ENCODE results near the gene LCNL1. TPM values are rescaled to one million over a fixed set of nuclear protein-coding genes. Genes with fewer than 3 reads are reported as not detected.

Gene LCNL1
- total and polyA plus RNA-seq, 2 of the 13 experiments (the other 11 are each of a cell fraction or from before 2014, with no cell fraction given): not detected

GRCh38 chr9:137001857-137002645 lies 19.3 kb downstream of the LCNL1 start (continued):
- no peak for TF ChIP-seq ZBTB49 (CRISPR knock-in tag; IDR thresholded peaks at IDR 0.05; ENCODE audit: borderline replicate concordance)
- no peak for TF ChIP-seq PHB2 (IDR thresholded peaks at IDR 0.05; ENCODE audit: partially characterized antibody)
- TF ChIP-seq, protein P1, sequence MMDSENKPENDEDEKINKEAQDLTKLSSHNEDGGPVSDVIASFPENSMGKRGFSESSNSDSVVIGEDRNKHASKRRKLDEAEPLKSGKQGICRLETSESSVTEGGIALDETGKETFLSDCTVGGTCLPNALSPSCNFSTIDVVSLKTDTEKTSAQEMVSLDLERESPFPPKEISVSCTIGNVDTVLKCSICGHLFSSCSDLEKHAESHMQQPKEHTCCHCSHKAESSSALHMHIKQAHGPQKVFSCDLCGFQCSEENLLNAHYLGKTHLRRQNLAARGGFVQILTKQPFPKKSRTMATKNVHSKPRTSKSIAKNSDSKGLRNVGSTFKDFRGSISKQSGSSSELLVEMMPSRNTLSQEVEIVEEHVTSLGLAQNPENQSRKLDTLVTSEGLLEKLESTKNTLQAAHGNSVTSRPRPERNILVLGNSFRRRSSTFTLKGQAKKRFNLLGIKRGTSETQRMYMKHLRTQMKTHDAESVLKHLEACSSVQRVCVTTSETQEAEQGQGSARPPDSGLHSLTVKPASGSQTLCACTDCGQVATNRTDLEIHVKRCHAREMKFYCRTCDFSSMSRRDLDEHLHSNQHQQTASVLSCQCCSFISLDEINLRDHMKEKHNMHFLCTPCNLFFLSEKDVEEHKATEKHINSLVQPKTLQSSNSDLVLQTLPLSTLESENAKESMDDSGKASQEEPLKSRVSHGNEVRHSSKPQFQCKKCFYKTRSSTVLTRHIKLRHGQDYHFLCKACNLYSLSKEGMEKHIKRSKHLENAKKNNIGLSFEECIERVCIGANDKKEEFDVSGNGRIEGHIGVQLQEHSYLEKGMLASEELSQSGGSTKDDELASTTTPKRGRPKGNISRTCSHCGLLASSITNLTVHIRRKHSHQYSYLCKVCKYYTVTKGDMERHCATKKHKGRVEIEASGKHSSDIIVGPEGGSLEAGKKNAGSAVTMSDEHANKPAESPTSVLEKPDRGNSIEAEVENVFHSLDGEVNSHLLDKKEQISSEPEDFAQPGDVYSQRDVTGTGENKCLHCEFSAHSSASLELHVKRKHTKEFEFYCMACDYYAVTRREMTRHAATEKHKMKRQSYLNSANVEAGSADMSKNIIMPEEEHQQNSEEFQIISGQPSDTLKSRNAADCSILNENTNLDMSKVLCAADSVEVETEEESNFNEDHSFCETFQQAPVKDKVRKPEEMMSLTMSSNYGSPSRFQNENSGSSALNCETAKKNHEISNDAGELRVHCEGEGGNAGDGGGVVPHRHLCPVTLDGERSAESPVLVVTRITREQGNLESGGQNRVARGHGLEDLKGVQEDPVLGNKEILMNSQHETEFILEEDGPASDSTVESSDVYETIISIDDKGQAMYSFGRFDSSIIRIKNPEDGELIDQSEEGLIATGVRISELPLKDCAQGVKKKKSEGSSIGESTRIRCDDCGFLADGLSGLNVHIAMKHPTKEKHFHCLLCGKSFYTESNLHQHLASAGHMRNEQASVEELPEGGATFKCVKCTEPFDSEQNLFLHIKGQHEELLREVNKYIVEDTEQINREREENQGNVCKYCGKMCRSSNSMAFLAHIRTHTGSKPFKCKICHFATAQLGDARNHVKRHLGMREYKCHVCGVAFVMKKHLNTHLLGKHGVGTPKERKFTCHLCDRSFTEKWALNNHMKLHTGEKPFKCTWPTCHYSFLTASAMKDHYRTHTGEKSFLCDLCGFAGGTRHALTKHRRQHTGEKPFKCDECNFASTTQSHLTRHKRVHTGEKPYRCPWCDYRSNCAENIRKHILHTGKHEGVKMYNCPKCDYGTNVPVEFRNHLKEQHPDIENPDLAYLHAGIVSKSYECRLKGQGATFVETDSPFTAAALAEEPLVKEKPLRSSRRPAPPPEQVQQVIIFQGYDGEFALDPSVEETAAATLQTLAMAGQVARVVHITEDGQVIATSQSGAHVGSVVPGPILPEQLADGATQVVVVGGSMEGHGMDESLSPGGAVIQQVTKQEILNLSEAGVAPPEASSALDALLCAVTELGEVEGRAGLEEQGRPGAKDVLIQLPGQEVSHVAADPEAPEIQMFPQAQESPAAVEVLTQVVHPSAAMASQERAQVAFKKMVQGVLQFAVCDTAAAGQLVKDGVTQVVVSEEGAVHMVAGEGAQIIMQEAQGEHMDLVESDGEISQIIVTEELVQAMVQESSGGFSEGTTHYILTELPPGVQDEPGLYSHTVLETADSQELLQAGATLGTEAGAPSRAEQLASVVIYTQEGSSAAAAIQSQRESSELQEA (CRISPR knock-in tag; IDR thresholded peaks at IDR 0.05; ENCODE audit: not compliant biosample characterization): no peak
- TF ChIP-seq KLF6 (CRISPR knock-in tag; IDR thresholded peaks at IDR 0.05): no peak
- no peak for TF ChIP-seq ZNF292 (CRISPR knock-in tag; IDR thresholded peaks at IDR 0.05; ENCODE audit: borderline replicate concordance, low read depth)
- no peak for TF ChIP-seq ATF7 (IDR thresholded peaks at IDR 0.05)
- no peak for TF ChIP-seq ATF7 (CRISPR knock-in tag; IDR thresholded peaks at IDR 0.05)
- TF ChIP-seq CENPT (CRISPR knock-in tag; IDR thresholded peaks at IDR 0.05; ENCODE audit: low read depth): no peak
- TF ChIP-seq, protein P2, sequence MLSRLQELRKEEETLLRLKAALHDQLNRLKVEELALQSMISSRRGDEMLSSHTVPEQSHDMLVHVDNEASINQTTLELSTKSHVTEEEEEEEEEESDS (CRISPR knock-in tag; IDR thresholded peaks at IDR 0.05; ENCODE audit: borderline replicate concordance): no peak
- no peak for TF ChIP-seq NR0B2 (CRISPR knock-in tag; IDR thresholded peaks at IDR 0.05)
- TF ChIP-seq PAF1 (CRISPR knock-in tag; IDR thresholded peaks at IDR 0.05): no peak
- no peak for TF ChIP-seq RNF2 (conservative IDR thresholded peaks at IDR 0.05; ENCODE audit: low read depth)
- TF ChIP-seq GRHL1 (CRISPR knock-in tag; conservative IDR thresholded peaks at IDR 0.05): no peak
- no peak for TF ChIP-seq NFKBIZ (CRISPR knock-in tag; IDR thresholded peaks at IDR 0.05)
- no peak for TF ChIP-seq ZFAT (CRISPR knock-in tag; conservative IDR thresholded peaks at IDR 0.05)
